ENCODE measurements around the gene ASAP3.
"Not testable (repeated sequence)": the region's sequence is repeated elsewhere in the genome, so short reads cannot be mapped to it uniquely, and the experiment has no call there.

Gene ASAP3

DNA sequence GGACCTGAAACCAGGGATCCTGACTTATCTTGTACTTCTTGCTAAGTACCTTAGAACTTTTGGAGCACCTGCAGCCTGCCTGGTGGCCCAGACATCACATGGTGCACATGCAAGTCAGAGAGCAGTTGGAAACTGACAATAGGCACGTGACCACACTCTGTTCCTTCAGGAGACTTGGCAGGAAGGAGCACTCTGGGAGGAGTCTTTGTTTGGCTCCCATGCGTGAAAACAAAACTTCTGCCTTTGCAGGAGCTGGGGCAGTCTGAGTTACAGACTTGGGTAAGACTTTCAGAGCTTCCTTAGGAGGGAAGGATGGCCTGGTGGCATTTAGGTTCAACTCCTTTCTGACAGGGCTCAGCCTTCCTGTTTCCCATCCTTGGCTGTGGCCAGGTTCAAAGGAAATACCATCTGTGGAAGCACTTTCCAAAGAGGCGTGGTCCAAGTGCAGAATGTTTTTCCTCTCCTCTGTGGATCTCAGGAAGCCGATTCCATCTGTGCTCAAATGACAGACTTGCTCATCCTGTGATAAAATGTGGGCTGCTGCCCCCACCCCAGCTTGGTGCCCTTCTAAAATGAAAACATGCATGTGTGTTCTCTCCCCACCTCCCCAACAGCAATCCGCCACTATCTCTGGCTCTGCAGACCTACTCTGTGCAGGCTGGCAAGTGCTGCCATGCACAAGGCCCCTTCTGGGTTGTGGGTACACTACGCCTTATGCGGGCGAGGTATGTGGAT is 100.2 kb downstream of the ASAP3 start:
- Mint-ChIP-seq H3K36me3 (ENCODE audit: low read depth) (no peaks in the 10 kb centered on the region), H3K27ac (no peak overlapping the region), H3K9me3 (no peaks in the 10 kb centered on the region), H3K27me3 (no peaks in the 10 kb centered on the region), H3K4me3 (no peak overlapping the region), H3K4me1 (no peaks in the 10 kb centered on the region)
- ATAC-seq = no peak
- DNase-seq = no peak

DNA sequence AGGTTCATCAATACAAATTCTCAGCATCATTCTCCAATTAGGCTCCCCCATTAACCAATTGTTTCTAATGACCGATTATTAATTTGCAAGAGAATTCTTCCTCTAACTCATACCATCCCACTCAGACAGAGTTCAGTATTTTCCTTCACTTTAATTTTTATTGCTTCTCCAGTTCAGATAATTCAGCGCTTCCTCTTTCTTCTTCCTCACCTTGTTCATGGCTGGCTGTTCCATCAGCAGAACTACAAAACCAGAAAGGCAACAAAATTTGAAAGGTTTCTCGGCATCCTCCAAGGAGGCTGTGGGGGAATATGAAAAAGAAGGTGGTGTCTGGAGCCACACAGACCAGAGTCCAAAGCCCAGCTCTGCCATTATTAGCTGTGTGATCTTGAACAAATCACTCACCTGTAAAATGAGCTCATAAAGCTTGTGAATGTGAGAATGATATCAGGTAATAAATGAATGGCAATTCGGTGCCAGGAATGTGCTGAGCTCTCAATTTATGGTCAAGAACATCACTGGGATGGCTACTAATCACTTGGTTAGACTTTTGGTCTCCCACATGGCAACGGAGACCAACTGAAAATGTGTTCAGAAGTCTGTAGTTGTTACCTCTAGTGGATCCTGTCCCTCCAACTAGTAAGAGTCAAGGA is 102.6 kb downstream of the ASAP3 start:
- H3K27me3 Mint-ChIP-seq = no peaks in the 10 kb centered on the region
- no peaks in the 10 kb centered on the region for H3K9me3 Mint-ChIP-seq
- no peak overlapping the region for H3K4me3 Mint-ChIP-seq
- H3K27ac Mint-ChIP-seq = no peak overlapping the region
- no peaks in the 10 kb centered on the region for H3K4me1 Mint-ChIP-seq
- ATAC-seq = no peak
- no peaks in the 10 kb centered on the region for H3K36me3 Mint-ChIP-seq (ENCODE audit: low read depth)
- no peak for DNase-seq

DNA sequence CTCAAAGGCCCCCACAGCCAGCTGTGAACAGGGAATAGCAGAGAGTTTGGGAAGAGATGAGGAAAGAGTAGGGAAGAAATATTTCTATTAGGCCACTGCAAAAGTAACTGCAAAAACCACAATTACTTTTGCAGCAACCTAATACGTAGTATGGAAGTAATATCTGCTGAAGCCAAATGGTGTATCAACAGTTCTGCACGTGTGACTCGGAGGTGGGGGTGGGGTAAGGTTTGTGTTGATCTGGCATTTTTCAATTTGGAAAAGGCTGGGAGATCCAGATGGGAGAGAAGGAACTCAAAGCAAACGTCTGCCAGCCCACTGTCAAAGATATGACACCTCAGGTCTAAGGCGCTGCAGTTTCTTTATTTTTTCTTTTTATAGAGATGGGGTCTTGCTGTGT is 103.3 kb downstream of the ASAP3 start:
- Mint-ChIP-seq H3K36me3 (ENCODE audit: low read depth) (no peaks in the 10 kb centered on the region), H3K9me3 (no peaks in the 10 kb centered on the region), H3K4me3 (no peak overlapping the region), H3K27ac (no peak overlapping the region), H3K27me3 (no peaks in the 10 kb centered on the region), H3K4me1 (no peaks in the 10 kb centered on the region)
- no peak for ATAC-seq
- DNase-seq = no peak

DNA sequence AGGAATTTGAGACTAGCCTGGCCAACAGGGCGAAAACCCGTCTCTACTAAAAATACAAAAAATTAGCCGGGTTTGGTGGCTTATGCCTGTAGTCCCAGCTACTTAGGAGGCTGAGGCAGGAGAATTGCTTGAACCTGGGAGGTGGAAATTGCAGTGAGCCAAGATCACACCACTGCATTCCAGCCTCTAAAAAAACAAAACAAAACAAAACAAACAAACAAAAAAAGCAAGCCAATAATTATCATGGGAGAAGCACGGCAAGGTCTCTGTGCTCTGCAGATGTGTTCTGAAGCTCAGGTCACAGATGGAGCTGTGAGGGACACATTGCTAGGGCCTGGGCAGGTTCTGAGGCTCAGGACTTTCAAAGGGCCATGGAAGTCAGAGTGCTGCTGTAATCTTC is 103.7 kb downstream of the ASAP3 start:
- H3K27me3 Mint-ChIP-seq; H3K4me3 Mint-ChIP-seq; H3K9me3 Mint-ChIP-seq; DNase-seq; H3K4me1 Mint-ChIP-seq; H3K27ac Mint-ChIP-seq; ATAC-seq; H3K36me3 Mint-ChIP-seq (ENCODE audit: low read depth): not testable (repeated sequence)
